ENCODE measurements around the gene GPR139. TPM values are rescaled to one million over a fixed set of nuclear protein-coding genes. Genes with fewer than 3 reads are reported as not detected.

GPR139 gene
- not detected for total RNA-seq
- long read RNA-seq, result 0 reads

DNA sequence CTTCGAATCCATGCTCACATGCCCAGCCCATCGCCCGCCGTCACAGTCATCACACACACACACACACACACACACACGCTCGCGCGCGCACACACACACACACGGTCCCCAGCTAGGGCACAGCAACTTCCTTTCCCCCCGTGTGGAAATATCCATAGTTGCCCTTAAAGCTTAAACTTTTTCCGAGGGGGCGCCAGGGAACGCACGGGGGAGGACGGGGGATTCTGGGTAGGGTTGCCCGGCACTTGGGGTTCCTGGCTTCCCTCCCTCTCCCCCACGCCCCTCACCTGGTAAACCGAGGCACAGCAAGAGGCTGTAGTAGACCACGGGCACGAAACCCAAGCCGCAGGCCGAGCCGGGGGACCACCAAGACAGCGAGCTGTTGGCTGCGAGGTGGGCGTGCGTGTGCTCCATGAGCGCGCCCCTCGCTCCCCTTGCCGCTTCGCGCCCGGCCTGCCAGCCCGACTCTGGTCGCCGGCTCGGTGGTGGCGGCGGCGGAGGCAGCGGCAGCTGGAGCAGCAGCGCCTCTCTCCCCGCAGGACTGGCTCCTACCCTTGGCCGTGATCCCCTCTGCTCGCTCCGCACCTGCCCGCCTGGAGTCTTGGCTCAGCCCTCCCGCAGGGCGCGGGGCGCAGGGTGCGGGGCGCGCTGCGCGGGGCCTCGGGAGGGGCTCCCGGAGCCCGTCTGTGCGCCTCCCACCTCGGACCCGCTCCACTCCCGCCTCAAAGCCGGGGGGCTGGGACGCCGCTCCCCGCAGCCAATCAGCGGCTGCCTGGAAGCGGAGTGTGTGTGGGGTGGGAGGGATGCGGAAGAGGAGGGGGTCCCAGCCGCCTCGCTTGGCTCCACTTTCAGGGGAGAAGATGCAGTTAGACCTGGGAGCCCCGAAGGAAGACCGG, at the start of gene GPR139:
Gene GPR139, minus strand, starts transcription at position 688 of the 896 bp plus-strand sequence. Its CDS starts 274 bp downstream, at position 414.
- Histone ChIP-seq H3K27ac (no peak within 1 kb of the TSS), H3K4me3 (no peak within 1 kb of the TSS), H3K27me3 (ENCODE audit: low read depth) (peaks cover 40% of the 10 kb centered on the region), H3K36me3 (no peaks in the 10 kb centered on the region), H3K9me3 (no peaks in the 10 kb centered on the region), H3K4me1 (no peaks in the 10 kb centered on the region)
- ATAC-seq (no peak), DNase-seq (no peak)
- intact Hi-C loops (cut with DNase I), result no loop called here
- TF ChIP-seq, protein P1, sequence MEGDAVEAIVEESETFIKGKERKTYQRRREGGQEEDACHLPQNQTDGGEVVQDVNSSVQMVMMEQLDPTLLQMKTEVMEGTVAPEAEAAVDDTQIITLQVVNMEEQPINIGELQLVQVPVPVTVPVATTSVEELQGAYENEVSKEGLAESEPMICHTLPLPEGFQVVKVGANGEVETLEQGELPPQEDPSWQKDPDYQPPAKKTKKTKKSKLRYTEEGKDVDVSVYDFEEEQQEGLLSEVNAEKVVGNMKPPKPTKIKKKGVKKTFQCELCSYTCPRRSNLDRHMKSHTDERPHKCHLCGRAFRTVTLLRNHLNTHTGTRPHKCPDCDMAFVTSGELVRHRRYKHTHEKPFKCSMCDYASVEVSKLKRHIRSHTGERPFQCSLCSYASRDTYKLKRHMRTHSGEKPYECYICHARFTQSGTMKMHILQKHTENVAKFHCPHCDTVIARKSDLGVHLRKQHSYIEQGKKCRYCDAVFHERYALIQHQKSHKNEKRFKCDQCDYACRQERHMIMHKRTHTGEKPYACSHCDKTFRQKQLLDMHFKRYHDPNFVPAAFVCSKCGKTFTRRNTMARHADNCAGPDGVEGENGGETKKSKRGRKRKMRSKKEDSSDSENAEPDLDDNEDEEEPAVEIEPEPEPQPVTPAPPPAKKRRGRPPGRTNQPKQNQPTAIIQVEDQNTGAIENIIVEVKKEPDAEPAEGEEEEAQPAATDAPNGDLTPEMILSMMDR (IDR thresholded peaks at IDR 0.05), result no peak

DNA sequence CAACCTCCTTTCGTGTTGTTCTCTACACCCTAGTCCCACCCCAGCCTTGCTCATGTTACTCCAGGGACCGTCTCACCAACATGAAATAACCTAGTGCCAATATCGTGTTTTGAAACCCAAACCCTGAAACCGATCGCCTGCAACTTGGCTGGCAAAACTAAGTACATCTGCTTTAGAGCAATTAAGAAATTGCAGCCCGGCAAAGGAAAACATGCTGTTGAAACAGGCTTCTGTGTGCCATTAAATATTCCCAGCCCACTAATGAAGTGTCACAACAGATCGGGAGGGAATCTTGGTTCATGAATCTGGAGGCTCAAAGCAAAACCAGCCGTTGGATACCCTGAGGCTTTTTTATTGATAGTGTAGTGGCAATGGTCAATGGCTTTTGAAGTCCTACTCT, 48.3 kb upstream of the GPR139 start:
- peaks cover 11% of the 10 kb centered on the region for H3K9me3 ChIP-seq
- H3K4me1 ChIP-seq, result no peaks in the 10 kb centered on the region
- no peak overlapping the region for H3K4me3 ChIP-seq
- ATAC-seq (no peak), DNase-seq (no peak)
- no peaks in the 10 kb centered on the region for H3K36me3 ChIP-seq
- peaks cover 7% of the 10 kb centered on the region for H3K27me3 ChIP-seq (ENCODE audit: low read depth)
- H3K27ac ChIP-seq, result no peak overlapping the region
- TF ChIP-seq, protein P1 (IDR thresholded peaks at IDR 0.05), result no peak
- intact Hi-C loops (cut with DNase I), result no loop called here

DNA sequence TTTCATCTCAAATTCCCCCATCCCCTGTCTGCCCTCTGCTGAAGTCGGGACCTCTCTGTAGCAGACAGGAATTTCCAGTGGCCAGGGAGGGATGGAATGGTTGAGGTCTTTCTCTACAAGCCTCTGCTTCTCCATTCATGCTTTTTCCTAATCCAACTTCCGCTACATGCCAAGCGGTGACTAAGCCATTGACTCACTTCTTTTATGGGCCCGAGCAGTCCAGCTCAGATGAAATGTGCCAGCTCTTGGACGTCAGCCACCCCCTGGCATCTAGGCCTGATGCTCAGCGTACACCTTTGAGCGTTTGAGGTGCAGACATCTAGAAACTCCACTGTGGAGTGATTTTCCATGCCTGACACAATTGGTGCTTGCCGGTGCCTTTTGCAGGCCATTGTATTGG, 40.7 kb upstream of the GPR139 start:
- no peak for ATAC-seq
- Histone ChIP-seq H3K36me3 (no peaks in the 10 kb centered on the region), H3K27me3 (ENCODE audit: low read depth) (peaks cover 3% of the 10 kb centered on the region), H3K4me1 (no peaks in the 10 kb centered on the region), H3K27ac (no peak overlapping the region), H3K4me3 (no peak overlapping the region), H3K9me3 (no peaks in the 10 kb centered on the region)
- intact Hi-C loops (cut with DNase I), result no loop called here
- no peak for DNase-seq
- TF ChIP-seq, protein P1 (IDR thresholded peaks at IDR 0.05), result no peak

DNA sequence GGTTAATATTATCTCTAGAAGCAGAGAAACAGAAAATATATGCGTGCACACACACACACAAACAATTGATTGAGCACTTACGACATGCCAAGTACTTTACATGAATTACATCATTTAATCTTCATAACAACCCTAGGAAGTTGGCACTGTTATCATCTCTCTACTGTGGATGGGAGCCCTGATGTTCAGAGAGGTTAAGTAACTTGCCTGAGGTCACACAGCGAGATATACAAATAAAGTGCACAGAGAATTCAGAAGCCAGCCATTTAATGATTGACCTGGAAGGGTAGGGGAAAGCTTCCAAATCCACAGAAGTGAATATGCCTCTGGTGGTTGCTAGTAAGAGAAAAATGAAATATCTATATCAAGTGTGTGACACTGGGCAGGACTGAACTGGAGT, 37.5 kb upstream of the GPR139 start:
- DNase-seq (no peak), ATAC-seq (no peak)
- Histone ChIP-seq H3K27me3 (ENCODE audit: low read depth) (no peaks in the 10 kb centered on the region), H3K36me3 (no peaks in the 10 kb centered on the region), H3K9me3 (no peaks in the 10 kb centered on the region), H3K4me1 (no peaks in the 10 kb centered on the region), H3K4me3 (no peak overlapping the region), H3K27ac (no peak overlapping the region)
- intact Hi-C loops (cut with DNase I), result no loop called here
- TF ChIP-seq, protein P1 (IDR thresholded peaks at IDR 0.05), result no peak

DNA sequence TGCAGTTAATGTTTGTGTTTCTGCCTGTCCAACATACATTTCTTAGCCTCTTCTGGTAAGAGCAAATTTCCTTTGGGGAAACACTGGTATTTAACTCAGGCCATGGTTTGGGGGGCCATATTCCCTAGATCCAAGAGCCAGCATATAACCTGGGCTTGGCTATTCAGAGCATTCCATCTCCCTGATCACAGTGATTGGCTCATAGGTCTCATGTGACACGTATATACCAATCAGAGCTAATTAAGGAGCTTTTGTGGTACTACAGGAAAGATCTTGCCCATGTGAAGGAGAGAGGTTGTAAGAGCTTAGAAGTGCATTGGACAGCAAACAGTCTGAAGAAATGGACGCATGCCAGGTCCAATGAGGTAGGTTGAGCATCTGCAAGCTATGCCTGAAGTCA, 33.4 kb upstream of the GPR139 start:
- no peak overlapping the region for H3K4me3 ChIP-seq
- no peaks in the 10 kb centered on the region for H3K4me1 ChIP-seq
- DNase-seq, result no peak
- TF ChIP-seq, protein P1 (IDR thresholded peaks at IDR 0.05), result no peak
- H3K9me3 ChIP-seq, result no peaks in the 10 kb centered on the region
- no peaks in the 10 kb centered on the region for H3K36me3 ChIP-seq
- no peaks in the 10 kb centered on the region for H3K27me3 ChIP-seq (ENCODE audit: low read depth)
- no peak overlapping the region for H3K27ac ChIP-seq
- no peak for ATAC-seq
- intact Hi-C loops (cut with DNase I), result no loop called here
